Lower leg skin (tissue), 3 donors: ENCODE data around the gene BBOX1.

Experiments used
- POLR2A ChIP-seq, 2 donors: fragments of 450-650 bp; IDR thresholded peaks; one replicate each; pipeline ENCODE4 v1.6.1; 2016 to 2017; ENCODE audit warnings: antibody characterized with exemption in 2 of 2, mild to moderate bottlenecking in 1 of 2, moderate library complexity in 1 of 2
- TF ChIP-seq, protein P1 (sequence below), 3 donors: fragments of 450-650 bp; IDR thresholded peaks; one replicate each; pipeline ENCODE4 v1.5.1; 2016; ENCODE audit warnings: antibody characterized with exemption in 3 of 3, mild to moderate bottlenecking in 3 of 3, moderate library complexity in 2 of 3

DNA sequence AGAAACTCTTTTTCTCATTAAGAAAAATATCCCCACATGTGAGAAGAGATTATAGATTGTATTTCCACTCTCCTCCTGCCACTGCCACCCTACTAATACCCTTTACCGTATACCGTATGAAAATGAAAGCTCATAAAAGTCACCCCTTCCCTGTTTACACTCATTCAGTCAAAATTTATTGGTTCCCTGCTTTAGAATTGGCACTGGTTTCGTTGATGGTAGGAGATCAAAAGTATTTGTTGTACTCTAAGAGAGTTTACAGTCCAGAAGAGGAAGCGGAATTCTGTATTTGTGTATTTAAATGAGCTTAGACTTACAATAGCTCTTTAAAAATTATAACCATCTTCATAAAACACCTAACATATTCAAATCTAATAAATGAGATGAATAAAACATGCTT is 68.2 kb downstream of the BBOX1 start:
- TF ChIP-seq, protein P1, sequence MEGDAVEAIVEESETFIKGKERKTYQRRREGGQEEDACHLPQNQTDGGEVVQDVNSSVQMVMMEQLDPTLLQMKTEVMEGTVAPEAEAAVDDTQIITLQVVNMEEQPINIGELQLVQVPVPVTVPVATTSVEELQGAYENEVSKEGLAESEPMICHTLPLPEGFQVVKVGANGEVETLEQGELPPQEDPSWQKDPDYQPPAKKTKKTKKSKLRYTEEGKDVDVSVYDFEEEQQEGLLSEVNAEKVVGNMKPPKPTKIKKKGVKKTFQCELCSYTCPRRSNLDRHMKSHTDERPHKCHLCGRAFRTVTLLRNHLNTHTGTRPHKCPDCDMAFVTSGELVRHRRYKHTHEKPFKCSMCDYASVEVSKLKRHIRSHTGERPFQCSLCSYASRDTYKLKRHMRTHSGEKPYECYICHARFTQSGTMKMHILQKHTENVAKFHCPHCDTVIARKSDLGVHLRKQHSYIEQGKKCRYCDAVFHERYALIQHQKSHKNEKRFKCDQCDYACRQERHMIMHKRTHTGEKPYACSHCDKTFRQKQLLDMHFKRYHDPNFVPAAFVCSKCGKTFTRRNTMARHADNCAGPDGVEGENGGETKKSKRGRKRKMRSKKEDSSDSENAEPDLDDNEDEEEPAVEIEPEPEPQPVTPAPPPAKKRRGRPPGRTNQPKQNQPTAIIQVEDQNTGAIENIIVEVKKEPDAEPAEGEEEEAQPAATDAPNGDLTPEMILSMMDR (IDR thresholded peaks at IDR 0.05), result no peak
- no peak for TF ChIP-seq POLR2A (IDR thresholded peaks at IDR 0.05)
